PC-9 (cell line): ENCODE results near the gene ST7.

ENCODE experiments used
- CTCF ChIP-seq: fragments of 200-600 bp; sonication (generic); conservative IDR thresholded peaks from 2 replicates; pipeline ENCODE4 v1.6.1; 2017; ENCODE audit warnings: mixed run types, antibody characterized with exemption, mild to moderate bottlenecking, moderate library complexity
- EZH2 ChIP-seq: fragments of 200-600 bp; sonication (generic); IDR thresholded peaks from 2 replicates; pipeline ENCODE4 v1.8.0; 2017; ENCODE audit warnings: antibody characterized with exemption, low read depth

- TF ChIP-seq CTCF = no peak
- no peak for TF ChIP-seq EZH2
Measured at GRCh38 chr7:117085275-117085674, 132.0 kb downstream of the ST7 start.
